Naive thymus-derived CD8-positive, alpha-beta T cell (primary cell): ENCODE data around the gene ABCA3. TPM values are rescaled to one million over a fixed set of nuclear protein-coding genes. Genes with fewer than 3 reads are reported as not detected.

Source experiments
- ATAC-seq, 2 donors: fragments of 150-1000 bp; cut with Tn5 transposase in 1 of 2; sonication (Bioruptor Pico), chemical (Tn5 transposase) in 1 of 2; 1 replicate in 1 of 2; 2 replicates in 1 of 2; pipeline ENCODE4 v1.10.0; 2021; ENCODE audit warnings: mild to moderate bottlenecking in 2 of 2, moderate library complexity in 2 of 2
- POLR2A ChIA-PET: fragments of 350-600 bp; sonication (Branson Sonifier 250); formaldehyde crosslinking; loops from one replicate; lab custom pipeline; 2021; ENCODE audit warnings: antibody characterized with exemption; lab: Charles Lee
- DNase-seq, 10 donors: peaks; one replicate each; pipeline versions ENCODE4 v3.0.0 to v3.0.0-alpha.2; 2020 to 2022
- H3K27ac Mint-ChIP-seq, 10 donors: one replicate each; pipeline ENCODE4 v1.8.0; 2020 to 2022; ENCODE audit warnings: mild to moderate bottlenecking in 10 of 10, mixed read lengths in 10 of 10, moderate library complexity in 4 of 10, inconsistent platforms in 1 of 10
- H3K27me3 Mint-ChIP-seq, 5 donors: one replicate each; pipeline ENCODE4 v1.8.0; 2021 to 2022; ENCODE audit warnings: mixed read lengths in 5 of 5
- H3K36me3 Mint-ChIP-seq, 3 donors: one replicate each; pipeline ENCODE4 v1.8.0; 2020 to 2022; ENCODE audit warnings: mixed read lengths in 3 of 3, mild to moderate bottlenecking in 2 of 3, inconsistent platforms in 1 of 3
- H3K4me1 Mint-ChIP-seq, 4 donors: one replicate each; pipeline ENCODE4 v1.8.0; 2021 to 2022; ENCODE audit warnings: mixed read lengths in 4 of 4
- H3K4me3 Mint-ChIP-seq, 10 donors: one replicate each; pipeline ENCODE4 v1.8.0; 2020 to 2022; ENCODE audit warnings: mild to moderate bottlenecking in 10 of 10, mixed read lengths in 10 of 10, moderate library complexity in 6 of 10, inconsistent platforms in 1 of 10
- H3K9me3 Mint-ChIP-seq, 9 donors: one replicate each; pipeline ENCODE4 v1.8.0; 2020 to 2022; ENCODE audit warnings: mixed read lengths in 9 of 9, mild to moderate bottlenecking in 3 of 9, inconsistent platforms in 1 of 9, moderate library complexity in 1 of 9
- polyA plus RNA-seq, 3 donors: library from polyadenylated mRNA; unstranded; fragments of 300-500 nt; fragmentation: Illumina TruSeq; gene quantifications; one replicate each; pipeline ENCODE4 v1.2.3, GENCODE V29; 2021
- total RNA-seq, 8 experiments: library from RNA in 2 of 8; stranded (reverse) in 2 of 8; gene quantifications; one replicate each; pipeline ENCODE4 v1.2.3 and lab custom pipeline; 2021 to 2026

The ABCA3 gene
- total and polyA plus RNA-seq, 5 experiments from 2014 or later = 1.2 to 8.2 (median 2.2) TPM

DNA sequence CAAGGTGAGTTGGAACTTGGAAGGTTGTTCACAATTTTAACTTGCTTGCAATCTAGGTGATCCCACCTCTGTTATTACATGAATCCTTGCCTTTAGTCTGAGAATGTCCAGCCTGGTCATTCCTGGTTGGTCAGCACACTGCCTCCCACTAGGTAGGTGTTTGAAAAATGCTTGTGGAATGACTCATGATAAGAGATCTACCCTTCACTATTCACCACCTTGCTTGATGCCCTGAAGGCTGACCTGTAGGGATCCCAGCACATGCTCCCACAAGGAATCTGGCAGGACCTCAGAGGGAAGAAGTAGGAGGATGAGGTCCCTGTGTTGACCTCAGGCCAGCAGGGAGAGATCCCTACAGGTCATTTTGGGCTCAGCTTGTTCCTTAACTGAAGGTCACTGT lies 30.2 kb upstream of the ABCA3 start:
- no peak overlapping the region for H3K4me3 Mint-ChIP-seq
- H3K4me1 Mint-ChIP-seq = no peaks in the 10 kb centered on the region
- ATAC-seq = no peak
- DNase-seq = no peak
- no peaks in the 10 kb centered on the region for H3K9me3 Mint-ChIP-seq
- H3K27ac Mint-ChIP-seq = no peak overlapping the region
- POLR2A ChIA-PET = no interaction called here
- no peaks in the 10 kb centered on the region for H3K36me3 Mint-ChIP-seq
- H3K27me3 Mint-ChIP-seq = peaks cover 4 to 41% (median 25%) of the 10 kb centered on the region in 5 donors

- Mint-ChIP-seq H3K4me1 (peaks cover 0 to 2% (median 0%) of the 10 kb centered on the region in 4 donors), H3K36me3 (no peaks in the 10 kb centered on the region), H3K4me3 (no peak overlapping the region), H3K27me3 (peaks cover 12 to 64% (median 32%) of the 10 kb centered on the region in 5 donors), H3K9me3 (no peaks in the 10 kb centered on the region), H3K27ac (no peak overlapping the region)
- POLR2A ChIA-PET = no interaction called here
- DNase-seq (no peak), ATAC-seq (no peak)
These were observed 26.3 kb upstream of the ABCA3 start for GRCh38 chr16:2366660-2367309.

DNA sequence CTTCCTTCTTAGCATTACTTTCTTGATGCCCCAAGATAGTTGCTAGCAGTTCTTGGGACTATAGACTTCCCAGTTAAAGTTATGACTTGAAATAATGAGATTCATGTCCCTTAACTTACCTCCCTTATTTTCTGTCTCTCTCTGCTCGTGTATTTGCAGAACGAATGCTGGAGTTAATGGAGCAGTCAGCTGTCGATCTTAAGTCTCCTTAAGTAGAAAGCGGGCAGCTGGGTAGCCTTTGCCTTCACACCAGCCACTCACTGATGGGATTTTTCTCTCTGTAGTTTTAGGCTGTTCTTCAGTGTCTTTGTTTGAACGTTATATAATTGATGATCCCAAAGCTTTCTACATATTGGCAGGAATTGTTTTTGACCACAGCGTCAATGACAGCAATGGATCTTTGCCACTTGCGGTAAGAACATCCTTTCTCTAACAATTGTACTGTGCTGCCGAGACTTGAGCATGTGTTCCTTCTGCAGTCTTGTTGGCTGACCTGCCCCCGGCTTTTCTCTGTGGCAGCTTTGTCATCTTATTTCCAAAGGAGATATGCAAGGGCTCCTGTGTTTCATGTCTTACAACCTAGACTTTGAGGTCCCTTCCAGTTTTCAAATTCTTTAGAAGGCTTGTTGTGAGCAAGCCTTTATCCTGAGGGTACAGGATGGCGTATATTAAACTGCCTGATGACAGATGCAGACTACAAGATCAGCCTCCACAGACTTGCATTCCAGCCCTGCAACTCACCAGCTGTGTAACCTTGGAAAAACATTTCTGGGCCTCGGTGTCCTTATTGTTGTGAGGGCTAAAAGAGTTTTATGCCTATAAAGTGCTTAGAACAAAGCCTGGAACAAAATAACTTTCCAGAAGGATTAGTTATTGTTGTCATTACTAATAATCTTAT lies 25.1 kb upstream of the ABCA3 start:
- H3K4me3 Mint-ChIP-seq = no peak overlapping the region
- no peak overlapping the region for H3K27ac Mint-ChIP-seq
- ATAC-seq (no peak), DNase-seq (no peak)
- H3K36me3 Mint-ChIP-seq = no peaks in the 10 kb centered on the region
- POLR2A ChIA-PET = no interaction called here
- H3K4me1 Mint-ChIP-seq = peaks cover 0 to 2% (median 0%) of the 10 kb centered on the region in 4 donors
- H3K27me3 Mint-ChIP-seq = peaks cover 13 to 64% (median 29%) of the 10 kb centered on the region in 5 donors
- no peaks in the 10 kb centered on the region for H3K9me3 Mint-ChIP-seq

DNA sequence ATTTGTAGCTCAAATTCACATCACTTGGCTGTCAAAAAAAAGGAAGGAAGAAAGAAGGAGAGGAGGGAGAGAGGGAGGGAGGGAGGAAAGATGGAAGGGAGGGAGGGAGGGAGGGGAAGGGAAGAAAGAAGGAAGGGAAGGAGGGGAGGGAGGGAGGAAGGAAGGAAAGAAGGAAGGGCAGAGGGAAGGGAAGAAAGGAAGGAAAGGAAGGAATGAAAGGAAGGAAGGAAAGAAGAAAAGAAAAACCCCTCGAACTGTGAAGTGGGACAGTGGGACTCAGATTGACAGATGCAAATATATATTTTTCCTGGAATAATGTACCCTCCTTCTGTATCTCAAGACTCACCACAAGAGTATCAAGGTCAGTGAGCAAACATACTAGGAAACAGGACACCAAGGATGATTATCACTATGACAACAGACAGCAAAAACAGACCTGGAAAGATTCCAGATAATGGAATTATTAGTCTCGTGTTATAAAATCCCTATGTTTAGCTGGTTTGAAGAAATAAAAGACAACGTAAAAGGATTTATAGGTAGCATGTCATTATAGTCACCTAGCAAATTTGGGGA lies 24.2 kb upstream of the ABCA3 start:
- no peaks in the 10 kb centered on the region for H3K9me3 Mint-ChIP-seq
- no peak for DNase-seq
- POLR2A ChIA-PET = no interaction called here
- peaks cover 0 to 2% (median 0%) of the 10 kb centered on the region in 4 donors for H3K4me1 Mint-ChIP-seq
- ATAC-seq = no peak
- no peak overlapping the region for H3K27ac Mint-ChIP-seq
- H3K27me3 Mint-ChIP-seq = peaks cover 15 to 70% (median 32%) of the 10 kb centered on the region in 5 donors
- H3K36me3 Mint-ChIP-seq = no peaks in the 10 kb centered on the region
- no peak overlapping the region for H3K4me3 Mint-ChIP-seq

- Mint-ChIP-seq H3K4me1 (peaks cover 0 to 2% (median 0%) of the 10 kb centered on the region in 4 donors), H3K4me3 (no peak overlapping the region), H3K27me3 (peaks cover 29 to 73% (median 43%) of the 10 kb centered on the region in 5 donors), H3K9me3 (peaks cover 0 to 1% (median 0%) of the 10 kb centered on the region in 9 donors), H3K36me3 (no peaks in the 10 kb centered on the region), H3K27ac (no peak overlapping the region)
- ATAC-seq (no peak), DNase-seq (no peak)
- POLR2A ChIA-PET = no interaction called here
These were observed 21.7 kb upstream of the ABCA3 start for GRCh38 chr16:2362218-2362617.

GRCh38 chr16:2361129-2361528 lies 20.6 kb upstream of the ABCA3 start:
- Mint-ChIP-seq H3K4me3 (no peak overlapping the region), H3K9me3 (peaks cover 0 to 1% (median 0%) of the 10 kb centered on the region in 9 donors), H3K27ac (no peak overlapping the region), H3K36me3 (no peaks in the 10 kb centered on the region), H3K27me3 (peaks cover 29 to 70% (median 39%) of the 10 kb centered on the region in 5 donors), H3K4me1 (peaks cover 0 to 2% (median 0%) of the 10 kb centered on the region in 4 donors)
- POLR2A ChIA-PET = no interaction called here
- ATAC-seq (no peak), DNase-seq (no peak)

GRCh38 chr16:2359919-2360318 lies 19.4 kb upstream of the ABCA3 start:
- H3K27me3 Mint-ChIP-seq = peaks cover 26 to 61% (median 35%) of the 10 kb centered on the region in 5 donors
- no peak for ATAC-seq
- no peaks in the 10 kb centered on the region for H3K36me3 Mint-ChIP-seq
- POLR2A ChIA-PET = interaction anchor here (0.7 kb wide), 1 partner anchor 95 kb away, joined by 3 read pairs; no protein-coding TSS in a partner anchor
- H3K27ac Mint-ChIP-seq = no peak overlapping the region
- no peaks in the 10 kb centered on the region for H3K4me1 Mint-ChIP-seq
- no peak for DNase-seq
- peaks cover 0 to 1% (median 0%) of the 10 kb centered on the region in 9 donors for H3K9me3 Mint-ChIP-seq
- H3K4me3 Mint-ChIP-seq = no peak overlapping the region

DNA sequence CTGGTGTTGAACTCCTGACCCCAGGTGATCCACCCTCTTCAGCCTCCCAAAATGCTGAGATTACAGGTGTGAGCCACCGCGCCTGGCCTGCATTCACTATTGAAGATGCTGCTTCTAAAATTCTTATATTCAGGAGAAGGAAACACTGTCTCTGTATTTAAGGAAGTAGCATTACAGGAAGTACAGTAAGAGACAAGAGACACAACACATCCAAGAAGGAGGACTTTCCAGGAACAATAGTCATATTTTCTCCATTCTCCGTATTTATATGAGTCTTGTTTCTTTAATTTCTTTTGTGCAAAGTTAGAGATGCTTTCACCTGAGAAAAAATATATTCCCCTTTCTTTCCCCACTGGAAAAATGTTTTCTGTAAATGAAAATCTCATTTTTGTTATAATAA lies 18.3 kb upstream of the ABCA3 start:
- H3K27ac Mint-ChIP-seq = no peak overlapping the region
- DNase-seq = no peak
- POLR2A ChIA-PET = no interaction called here
- ATAC-seq = no peak
- no peaks in the 10 kb centered on the region for H3K4me1 Mint-ChIP-seq
- peaks cover 0 to 1% (median 0%) of the 10 kb centered on the region in 9 donors for H3K9me3 Mint-ChIP-seq
- no peak overlapping the region for H3K4me3 Mint-ChIP-seq
- no peaks in the 10 kb centered on the region for H3K36me3 Mint-ChIP-seq
- peaks cover 28 to 60% (median 37%) of the 10 kb centered on the region in 5 donors for H3K27me3 Mint-ChIP-seq

DNA sequence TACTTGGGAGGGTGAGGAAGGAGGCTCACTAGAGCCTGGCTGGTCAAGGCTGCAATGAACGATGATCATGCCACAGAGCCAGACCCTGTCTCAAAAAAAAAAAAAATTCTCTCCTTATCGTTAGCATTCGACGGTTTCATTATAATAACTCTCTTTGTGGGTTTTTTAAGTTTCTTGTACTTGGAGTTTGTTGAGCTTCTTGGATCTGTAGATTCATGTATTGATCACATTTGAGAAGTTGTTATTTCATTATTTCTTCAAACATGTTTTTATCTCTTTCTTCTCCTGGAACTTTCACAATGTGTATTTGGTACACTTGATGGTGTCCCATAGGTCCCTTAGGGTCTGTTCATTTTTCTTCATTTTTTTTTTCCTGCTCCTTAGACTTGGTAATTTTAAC lies 16.8 kb upstream of the ABCA3 start:
- ATAC-seq = no peak
- H3K27me3 Mint-ChIP-seq = peaks cover 28 to 60% (median 40%) of the 10 kb centered on the region in 5 donors
- H3K4me1 Mint-ChIP-seq = no peaks in the 10 kb centered on the region
- peaks cover 0 to 1% (median 0%) of the 10 kb centered on the region in 9 donors for H3K9me3 Mint-ChIP-seq
- no peak for DNase-seq
- no peaks in the 10 kb centered on the region for H3K36me3 Mint-ChIP-seq
- POLR2A ChIA-PET = no interaction called here
- no peak overlapping the region for H3K27ac Mint-ChIP-seq
- H3K4me3 Mint-ChIP-seq = no peak overlapping the region

DNA sequence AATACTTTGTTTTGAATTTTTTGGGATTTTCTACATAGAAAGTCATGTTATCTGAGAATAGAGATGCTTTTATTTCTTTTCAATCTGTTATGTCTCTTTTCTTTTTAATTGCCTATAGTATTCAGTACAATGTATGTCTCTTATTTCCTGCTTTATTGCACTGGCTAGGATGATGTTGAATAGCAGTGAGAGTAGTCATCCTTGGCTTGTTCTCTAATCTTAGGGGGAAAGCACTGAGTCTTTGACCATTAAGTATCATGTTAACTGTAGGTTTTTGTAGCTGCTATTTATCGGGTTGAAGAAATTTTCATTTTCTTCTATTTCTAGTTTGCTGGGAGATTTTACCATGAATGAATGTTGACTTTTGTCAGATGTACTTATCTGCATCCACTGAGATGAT lies 10.0 kb upstream of the ABCA3 start:
- H3K27ac Mint-ChIP-seq = no peak overlapping the region
- H3K4me3 Mint-ChIP-seq = no peak overlapping the region
- no peak for DNase-seq
- ATAC-seq = no peak
- peaks cover 9 to 30% (median 20%) of the 10 kb centered on the region in 5 donors for H3K27me3 Mint-ChIP-seq
- no peaks in the 10 kb centered on the region for H3K9me3 Mint-ChIP-seq
- no peaks in the 10 kb centered on the region for H3K4me1 Mint-ChIP-seq
- POLR2A ChIA-PET = no interaction called here
- H3K36me3 Mint-ChIP-seq = no peaks in the 10 kb centered on the region

DNA sequence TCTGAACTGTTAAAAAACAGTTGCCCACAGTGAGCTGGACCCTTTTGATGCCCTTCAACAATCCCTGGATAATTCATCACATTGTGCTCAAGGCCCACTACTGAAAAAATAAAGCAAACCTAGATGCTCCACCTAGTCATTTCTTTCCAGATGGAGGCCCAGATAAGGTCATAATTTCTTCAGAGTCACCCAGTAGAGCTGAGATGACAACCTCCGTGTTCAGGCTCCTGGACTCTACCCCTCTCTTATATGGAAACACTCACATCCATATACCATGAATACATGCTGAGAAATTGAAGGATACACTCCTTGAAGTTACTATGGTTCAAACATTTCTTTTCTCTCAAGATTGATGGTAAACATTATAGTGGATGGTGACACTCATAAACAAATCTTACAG lies 2.7 kb upstream of the ABCA3 start:
- no peak for DNase-seq
- Mint-ChIP-seq H3K4me1 (peaks cover 3 to 17% (median 10%) of the 10 kb centered on the region in 4 donors), H3K27me3 (peaks cover 0 to 5% (median 1%) of the 10 kb centered on the region in 5 donors), H3K27ac (no peak overlapping the region), H3K9me3 (no peaks in the 10 kb centered on the region), H3K4me3 (no peak overlapping the region), H3K36me3 (no peaks in the 10 kb centered on the region)
- POLR2A ChIA-PET = no interaction called here
- ATAC-seq = no peak

DNA sequence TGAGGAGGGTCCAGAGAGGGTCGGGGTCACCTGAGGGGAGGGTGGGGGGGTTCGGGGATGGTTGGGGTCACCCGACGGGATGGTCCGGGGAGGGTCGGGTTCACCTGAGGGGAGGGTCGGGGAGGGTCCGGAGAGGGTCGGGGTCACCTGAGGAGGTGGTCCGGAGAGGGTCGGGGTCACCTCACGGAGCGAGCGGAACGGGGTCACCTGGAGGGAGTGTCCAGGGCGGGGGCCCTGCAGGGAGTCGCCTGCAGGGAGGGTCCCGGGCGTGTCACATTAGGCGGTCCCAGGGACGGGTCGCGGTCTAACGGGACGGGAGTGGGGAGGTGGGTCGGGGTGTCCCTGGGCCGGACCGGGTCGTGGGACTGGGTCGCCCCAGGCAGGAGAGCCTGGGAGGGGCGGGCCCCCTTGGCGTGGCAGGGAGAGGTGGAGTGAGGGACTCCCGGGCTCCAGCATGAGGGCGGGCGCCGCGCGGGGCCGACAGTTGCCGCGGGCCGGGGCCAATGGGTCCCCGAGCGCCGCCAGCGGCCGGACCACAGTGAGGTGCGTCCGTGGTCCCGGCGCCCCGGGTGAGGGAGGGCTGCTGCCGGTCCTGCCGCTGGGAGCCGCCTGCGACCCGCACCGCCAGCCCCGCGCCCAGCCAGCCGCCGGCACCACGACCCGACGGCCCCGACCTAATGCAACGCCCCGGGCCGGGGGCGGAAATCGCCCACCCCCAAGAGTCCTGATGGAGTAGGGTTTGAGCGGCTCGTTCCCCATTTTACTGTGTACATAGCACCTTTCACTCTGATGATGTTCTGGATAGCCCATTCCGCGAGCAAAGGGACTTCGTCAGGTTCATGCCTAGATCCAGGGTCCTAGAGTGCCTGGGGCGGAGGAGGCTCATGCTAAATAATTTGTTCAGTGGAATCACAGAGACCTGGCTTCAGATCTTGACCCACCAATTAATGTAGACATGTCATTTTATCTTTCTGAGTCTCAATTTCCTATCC lies 1.2 kb upstream of the ABCA3 start:
- DNase-seq = peak in 2 of 10 donors; percentile 6
- no peaks in the 10 kb centered on the region for H3K36me3 Mint-ChIP-seq
- peak overlapping the region in 7 of 10 donors; percentile 13 to 72 (median 48) for H3K4me3 Mint-ChIP-seq
- ATAC-seq = no peak
- peaks cover 5 to 18% (median 10%) of the 10 kb centered on the region in 4 donors for H3K4me1 Mint-ChIP-seq
- H3K9me3 Mint-ChIP-seq = no peaks in the 10 kb centered on the region
- peak overlapping the region in 1 of 10 donors; percentile 40 for H3K27ac Mint-ChIP-seq
- POLR2A ChIA-PET = no interaction called here
- peaks cover 0 to 5% (median 1%) of the 10 kb centered on the region in 5 donors for H3K27me3 Mint-ChIP-seq
